ENCODE measurements around the gene DIMT1. TPM values are rescaled to one million over a fixed set of nuclear protein-coding genes. Genes with fewer than 3 reads are reported as not detected.

DIMT1 gene
- total and polyA plus RNA-seq, 2 experiments from 2014 or later, result 53.0 to 56.5 TPM

DNA sequence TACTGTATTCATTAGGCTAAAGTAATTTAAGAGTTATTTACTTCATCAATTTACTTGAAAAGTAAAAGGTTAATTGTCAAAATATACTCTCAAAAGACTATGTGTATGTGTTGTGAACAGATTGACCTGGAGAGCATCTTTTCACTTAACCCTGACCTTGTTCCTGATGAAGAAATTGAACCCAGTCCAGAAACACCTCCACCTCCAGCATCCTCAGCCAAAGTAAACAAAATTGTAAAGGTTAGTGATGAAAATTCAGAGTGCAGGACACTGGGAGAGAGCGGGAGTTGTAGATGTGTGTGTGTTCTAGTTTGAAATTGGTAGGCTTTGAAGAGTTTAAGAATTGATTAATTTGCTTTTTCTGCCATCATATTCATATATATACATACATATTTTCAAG is 55.8 kb downstream of the DIMT1 start:
- Histone ChIP-seq H3F3A (replicated peaks; ENCODE audit: low read depth) (no peaks in the 10 kb centered on the region), H3K4me1 (ENCODE audit: insufficient read depth) (no peaks in the 10 kb centered on the region), H3K27me3 (ENCODE audit: insufficient read depth) (no peaks in the 10 kb centered on the region), H3K36me3 (ENCODE audit: insufficient read depth) (peaks cover 25% of the 10 kb centered on the region), H3K4me3 (no peak overlapping the region), H4K20me1 (replicated peaks; ENCODE audit: insufficient read depth) (peaks cover 18% of the 10 kb centered on the region), H3K27ac (ENCODE audit: low read depth) (no peak overlapping the region), H3K9me2 (ENCODE audit: insufficient read depth) (no peaks in the 10 kb centered on the region), H2AFZ (no peak overlapping the region), H3K4me2 (no peak overlapping the region), H3K79me2 (replicated peaks; ENCODE audit: insufficient read depth) (peaks cover 68% of the 10 kb centered on the region)
- H3K27ac Mint-ChIP-seq, result no peak overlapping the region
- H3K4me1 Mint-ChIP-seq, result peaks cover 2% of the 10 kb centered on the region; the same call in 2 of the 3 replicates
- ATAC-seq (no peak), DNase-seq (ENCODE audit: low spot score) (no peak)
- H3K36me3 Mint-ChIP-seq (ENCODE audit: low read depth), result peaks cover 38% of the 10 kb centered on the region; the same call in 2 of the 3 replicates
- no peaks in the 10 kb centered on the region for H3K9me3 Mint-ChIP-seq
- no peak overlapping the region for H3K4me3 Mint-ChIP-seq
- H3K27me3 Mint-ChIP-seq (ENCODE audit: insufficient read depth, low read depth, poor library complexity), result no peaks in the 10 kb centered on the region
- TF ChIP-seq, protein P1, sequence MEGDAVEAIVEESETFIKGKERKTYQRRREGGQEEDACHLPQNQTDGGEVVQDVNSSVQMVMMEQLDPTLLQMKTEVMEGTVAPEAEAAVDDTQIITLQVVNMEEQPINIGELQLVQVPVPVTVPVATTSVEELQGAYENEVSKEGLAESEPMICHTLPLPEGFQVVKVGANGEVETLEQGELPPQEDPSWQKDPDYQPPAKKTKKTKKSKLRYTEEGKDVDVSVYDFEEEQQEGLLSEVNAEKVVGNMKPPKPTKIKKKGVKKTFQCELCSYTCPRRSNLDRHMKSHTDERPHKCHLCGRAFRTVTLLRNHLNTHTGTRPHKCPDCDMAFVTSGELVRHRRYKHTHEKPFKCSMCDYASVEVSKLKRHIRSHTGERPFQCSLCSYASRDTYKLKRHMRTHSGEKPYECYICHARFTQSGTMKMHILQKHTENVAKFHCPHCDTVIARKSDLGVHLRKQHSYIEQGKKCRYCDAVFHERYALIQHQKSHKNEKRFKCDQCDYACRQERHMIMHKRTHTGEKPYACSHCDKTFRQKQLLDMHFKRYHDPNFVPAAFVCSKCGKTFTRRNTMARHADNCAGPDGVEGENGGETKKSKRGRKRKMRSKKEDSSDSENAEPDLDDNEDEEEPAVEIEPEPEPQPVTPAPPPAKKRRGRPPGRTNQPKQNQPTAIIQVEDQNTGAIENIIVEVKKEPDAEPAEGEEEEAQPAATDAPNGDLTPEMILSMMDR (conservative IDR thresholded peaks at IDR 0.05; ENCODE audit: low read depth in 2 of 2), result no peak
- TF ChIP-seq ZNF331 (CRISPR knock-in tag; IDR thresholded peaks at IDR 0.05; ENCODE audit: low read depth), result no peak
- TF ChIP-seq POLR2AphosphoS5 (IDR thresholded peaks at IDR 0.05; ENCODE audit: low read depth), result no peak
- TF ChIP-seq JUNB (IDR thresholded peaks at IDR 0.05; ENCODE audit: unreplicated experiment), result no peak
- no peak for TF ChIP-seq EZH2phosphoT487 (IDR thresholded peaks at IDR 0.05; ENCODE audit: unreplicated experiment)
- TF ChIP-seq, protein P2, sequence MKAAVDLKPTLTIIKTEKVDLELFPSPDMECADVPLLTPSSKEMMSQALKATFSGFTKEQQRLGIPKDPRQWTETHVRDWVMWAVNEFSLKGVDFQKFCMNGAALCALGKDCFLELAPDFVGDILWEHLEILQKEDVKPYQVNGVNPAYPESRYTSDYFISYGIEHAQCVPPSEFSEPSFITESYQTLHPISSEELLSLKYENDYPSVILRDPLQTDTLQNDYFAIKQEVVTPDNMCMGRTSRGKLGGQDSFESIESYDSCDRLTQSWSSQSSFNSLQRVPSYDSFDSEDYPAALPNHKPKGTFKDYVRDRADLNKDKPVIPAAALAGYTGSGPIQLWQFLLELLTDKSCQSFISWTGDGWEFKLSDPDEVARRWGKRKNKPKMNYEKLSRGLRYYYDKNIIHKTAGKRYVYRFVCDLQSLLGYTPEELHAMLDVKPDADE (IDR thresholded peaks at IDR 0.05), result no peak
- TF ChIP-seq NANOG (IDR thresholded peaks at IDR 0.05; ENCODE audit: borderline replicate concordance), result no peak
- no peak for TF ChIP-seq CREB1 (CRISPR knock-in tag; IDR thresholded peaks at IDR 0.05; ENCODE audit: low read depth)

DNA sequence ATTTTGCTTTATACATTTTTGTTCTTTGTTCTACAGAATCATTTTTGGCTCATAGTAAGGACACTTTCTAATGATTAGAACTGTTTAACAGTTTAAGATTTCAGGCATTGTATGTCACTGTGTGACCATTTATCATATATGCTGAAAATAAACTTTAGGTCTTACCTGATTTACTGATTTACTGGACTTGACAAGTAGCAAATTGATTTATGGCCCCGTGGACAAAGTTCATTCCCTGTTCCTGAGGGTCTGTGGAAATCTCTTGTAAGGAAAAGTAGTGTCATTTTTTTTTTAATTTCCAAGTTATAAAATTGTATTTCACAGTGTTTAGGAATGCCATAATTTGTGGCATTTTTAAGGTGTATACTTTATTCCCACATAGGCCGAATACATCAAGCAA is 57.0 kb downstream of the DIMT1 start:
- Histone ChIP-seq H4K20me1 (replicated peaks; ENCODE audit: insufficient read depth) (peaks cover 21% of the 10 kb centered on the region), H3K4me1 (ENCODE audit: insufficient read depth) (no peaks in the 10 kb centered on the region), H3K4me2 (no peak overlapping the region), H3K27me3 (ENCODE audit: insufficient read depth) (no peaks in the 10 kb centered on the region), H3K4me3 (no peak overlapping the region), H3K79me2 (replicated peaks; ENCODE audit: insufficient read depth) (peaks cover 79% of the 10 kb centered on the region), H2AFZ (no peak overlapping the region), H3K27ac (ENCODE audit: low read depth) (no peak overlapping the region), H3K36me3 (ENCODE audit: insufficient read depth) (peaks cover 18% of the 10 kb centered on the region), H3F3A (replicated peaks; ENCODE audit: low read depth) (no peaks in the 10 kb centered on the region), H3K9me2 (ENCODE audit: insufficient read depth) (no peaks in the 10 kb centered on the region)
- no peaks in the 10 kb centered on the region for H3K27me3 Mint-ChIP-seq (ENCODE audit: insufficient read depth, low read depth, poor library complexity)
- no peak overlapping the region for H3K27ac Mint-ChIP-seq
- ATAC-seq (no peak), DNase-seq (ENCODE audit: low spot score) (no peak)
- no peaks in the 10 kb centered on the region for H3K9me3 Mint-ChIP-seq
- H3K36me3 Mint-ChIP-seq (ENCODE audit: low read depth), result peaks cover 29% of the 10 kb centered on the region; the same call in 2 of the 3 replicates
- H3K4me1 Mint-ChIP-seq, result peaks cover 2% of the 10 kb centered on the region; the same call in 2 of the 3 replicates
- no peak overlapping the region for H3K4me3 Mint-ChIP-seq
- TF ChIP-seq EZH2 (IDR thresholded peaks at IDR 0.05; ENCODE audit: low read depth, unreplicated experiment) (no peak), JUNB (IDR thresholded peaks at IDR 0.05; ENCODE audit: unreplicated experiment) (no peak), EZH2phosphoT487 (IDR thresholded peaks at IDR 0.05; ENCODE audit: unreplicated experiment) (no peak)
- TF ChIP-seq, protein P1 (conservative IDR thresholded peaks at IDR 0.05; ENCODE audit: low read depth in 2 of 2), result no peak
- TF ChIP-seq, protein P3, sequence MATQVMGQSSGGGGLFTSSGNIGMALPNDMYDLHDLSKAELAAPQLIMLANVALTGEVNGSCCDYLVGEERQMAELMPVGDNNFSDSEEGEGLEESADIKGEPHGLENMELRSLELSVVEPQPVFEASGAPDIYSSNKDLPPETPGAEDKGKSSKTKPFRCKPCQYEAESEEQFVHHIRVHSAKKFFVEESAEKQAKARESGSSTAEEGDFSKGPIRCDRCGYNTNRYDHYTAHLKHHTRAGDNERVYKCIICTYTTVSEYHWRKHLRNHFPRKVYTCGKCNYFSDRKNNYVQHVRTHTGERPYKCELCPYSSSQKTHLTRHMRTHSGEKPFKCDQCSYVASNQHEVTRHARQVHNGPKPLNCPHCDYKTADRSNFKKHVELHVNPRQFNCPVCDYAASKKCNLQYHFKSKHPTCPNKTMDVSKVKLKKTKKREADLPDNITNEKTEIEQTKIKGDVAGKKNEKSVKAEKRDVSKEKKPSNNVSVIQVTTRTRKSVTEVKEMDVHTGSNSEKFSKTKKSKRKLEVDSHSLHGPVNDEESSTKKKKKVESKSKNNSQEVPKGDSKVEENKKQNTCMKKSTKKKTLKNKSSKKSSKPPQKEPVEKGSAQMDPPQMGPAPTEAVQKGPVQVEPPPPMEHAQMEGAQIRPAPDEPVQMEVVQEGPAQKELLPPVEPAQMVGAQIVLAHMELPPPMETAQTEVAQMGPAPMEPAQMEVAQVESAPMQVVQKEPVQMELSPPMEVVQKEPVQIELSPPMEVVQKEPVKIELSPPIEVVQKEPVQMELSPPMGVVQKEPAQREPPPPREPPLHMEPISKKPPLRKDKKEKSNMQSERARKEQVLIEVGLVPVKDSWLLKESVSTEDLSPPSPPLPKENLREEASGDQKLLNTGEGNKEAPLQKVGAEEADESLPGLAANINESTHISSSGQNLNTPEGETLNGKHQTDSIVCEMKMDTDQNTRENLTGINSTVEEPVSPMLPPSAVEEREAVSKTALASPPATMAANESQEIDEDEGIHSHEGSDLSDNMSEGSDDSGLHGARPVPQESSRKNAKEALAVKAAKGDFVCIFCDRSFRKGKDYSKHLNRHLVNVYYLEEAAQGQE (IDR thresholded peaks at IDR 0.05; ENCODE audit: unreplicated experiment), result no peak
